ENCODE results near the gene METAP1D. TPM values are rescaled to one million over a fixed set of nuclear protein-coding genes. Genes with fewer than 3 reads are reported as not detected.
"Not testable (repeated sequence)": the region's sequence is repeated elsewhere in the genome, so short reads cannot be mapped to it uniquely, and the experiment has no call there.

The METAP1D gene
- total and polyA plus RNA-seq, 2 donors from 2014 or later, result 4.0 to 6.2 TPM

- Histone ChIP-seq H3K27ac (ENCODE audit: low read depth in 2 of 2, low read length in 2 of 2) (no peak overlapping the region), H3K4me1 (ENCODE audit: control insufficient read depth in 2 of 3, insufficient read depth in 2 of 3, low read depth in 1 of 3, low read length in 3 of 3) (no peaks in the 10 kb centered on the region), H3K36me3 (ENCODE audit: control insufficient read depth in 2 of 3, insufficient read depth in 3 of 3, low read length in 3 of 3) (no peaks in the 10 kb centered on the region), H3K27me3 (ENCODE audit: control insufficient read depth, insufficient read depth, low read length) (no peaks in the 10 kb centered on the region), H3K9ac (ENCODE audit: low read length in 3 of 3) (no peak overlapping the region), H3K9me3 (ENCODE audit: control insufficient read depth in 2 of 3, insufficient read depth in 1 of 3, low read length in 3 of 3) (no peaks in the 10 kb centered on the region), H3K4me3 (ENCODE audit: low read length in 3 of 3) (no peak overlapping the region)
- no peak for FAIRE-seq
- intact Hi-C loops (cut with DNase I), result no loop called here
- TF ChIP-seq, protein P1, sequence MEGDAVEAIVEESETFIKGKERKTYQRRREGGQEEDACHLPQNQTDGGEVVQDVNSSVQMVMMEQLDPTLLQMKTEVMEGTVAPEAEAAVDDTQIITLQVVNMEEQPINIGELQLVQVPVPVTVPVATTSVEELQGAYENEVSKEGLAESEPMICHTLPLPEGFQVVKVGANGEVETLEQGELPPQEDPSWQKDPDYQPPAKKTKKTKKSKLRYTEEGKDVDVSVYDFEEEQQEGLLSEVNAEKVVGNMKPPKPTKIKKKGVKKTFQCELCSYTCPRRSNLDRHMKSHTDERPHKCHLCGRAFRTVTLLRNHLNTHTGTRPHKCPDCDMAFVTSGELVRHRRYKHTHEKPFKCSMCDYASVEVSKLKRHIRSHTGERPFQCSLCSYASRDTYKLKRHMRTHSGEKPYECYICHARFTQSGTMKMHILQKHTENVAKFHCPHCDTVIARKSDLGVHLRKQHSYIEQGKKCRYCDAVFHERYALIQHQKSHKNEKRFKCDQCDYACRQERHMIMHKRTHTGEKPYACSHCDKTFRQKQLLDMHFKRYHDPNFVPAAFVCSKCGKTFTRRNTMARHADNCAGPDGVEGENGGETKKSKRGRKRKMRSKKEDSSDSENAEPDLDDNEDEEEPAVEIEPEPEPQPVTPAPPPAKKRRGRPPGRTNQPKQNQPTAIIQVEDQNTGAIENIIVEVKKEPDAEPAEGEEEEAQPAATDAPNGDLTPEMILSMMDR (IDR thresholded peaks at IDR 0.05; ENCODE audit: borderline replicate concordance, extremely low read depth, insufficient read depth), result no peak
- DNase-seq, result no peak
Measured at GRCh38 chr2:172063446-172063845, 63.7 kb downstream of the METAP1D start.

GRCh38 chr2:172065111-172065510 lies 65.4 kb downstream of the METAP1D start:
- DNase-seq, result no peak
- TF ChIP-seq, protein P1 (IDR thresholded peaks at IDR 0.05; ENCODE audit: borderline replicate concordance, extremely low read depth, insufficient read depth), result no peak
- no peaks in the 10 kb centered on the region for H3K9me3 ChIP-seq (ENCODE audit: control insufficient read depth in 2 of 3, insufficient read depth in 1 of 3, low read length in 3 of 3)
- no peak for FAIRE-seq
- H3K4me1 ChIP-seq (ENCODE audit: control insufficient read depth in 2 of 3, insufficient read depth in 2 of 3, low read depth in 1 of 3, low read length in 3 of 3), result no peaks in the 10 kb centered on the region
- intact Hi-C loops (cut with DNase I), result no loop called here
- H3K9ac ChIP-seq (ENCODE audit: low read length in 3 of 3), result no peak overlapping the region
- no peak overlapping the region for H3K4me3 ChIP-seq (ENCODE audit: low read length in 3 of 3)
- H3K27me3 ChIP-seq (ENCODE audit: control insufficient read depth, insufficient read depth, low read length), result no peaks in the 10 kb centered on the region
- H3K27ac ChIP-seq (ENCODE audit: low read depth in 2 of 2, low read length in 2 of 2), result no peak overlapping the region
- no peaks in the 10 kb centered on the region for H3K36me3 ChIP-seq (ENCODE audit: control insufficient read depth in 2 of 3, insufficient read depth in 3 of 3, low read length in 3 of 3)

GRCh38 chr2:172066394-172066886 lies 66.7 kb downstream of the METAP1D start:
- DNase-seq (no peak), FAIRE-seq (no peak)
- no peak overlapping the region for H3K9ac ChIP-seq (ENCODE audit: low read length in 3 of 3)
- H3K9me3 ChIP-seq (ENCODE audit: control insufficient read depth in 2 of 3, insufficient read depth in 1 of 3, low read length in 3 of 3), result no peaks in the 10 kb centered on the region
- no peaks in the 10 kb centered on the region for H3K27me3 ChIP-seq (ENCODE audit: control insufficient read depth, insufficient read depth, low read length)
- TF ChIP-seq, protein P1 (IDR thresholded peaks at IDR 0.05; ENCODE audit: borderline replicate concordance, extremely low read depth, insufficient read depth), result no peak
- no peak overlapping the region for H3K27ac ChIP-seq (ENCODE audit: low read depth in 2 of 2, low read length in 2 of 2)
- no peak overlapping the region for H3K4me3 ChIP-seq (ENCODE audit: low read length in 3 of 3)
- no peaks in the 10 kb centered on the region for H3K36me3 ChIP-seq (ENCODE audit: control insufficient read depth in 2 of 3, insufficient read depth in 3 of 3, low read length in 3 of 3)
- intact Hi-C loops (cut with DNase I), result no loop called here
- no peaks in the 10 kb centered on the region for H3K4me1 ChIP-seq (ENCODE audit: control insufficient read depth in 2 of 3, insufficient read depth in 2 of 3, low read depth in 1 of 3, low read length in 3 of 3)

- H3K27ac ChIP-seq (ENCODE audit: low read depth in 2 of 2, low read length in 2 of 2); FAIRE-seq; intact Hi-C loops (cut with DNase I); H3K36me3 ChIP-seq (ENCODE audit: control insufficient read depth in 2 of 3, insufficient read depth in 3 of 3, low read length in 3 of 3); H3K4me3 ChIP-seq (ENCODE audit: low read length in 3 of 3); H3K4me1 ChIP-seq (ENCODE audit: control insufficient read depth in 2 of 3, insufficient read depth in 2 of 3, low read depth in 1 of 3, low read length in 3 of 3); H3K27me3 ChIP-seq (ENCODE audit: control insufficient read depth, insufficient read depth, low read length); H3K9ac ChIP-seq (ENCODE audit: low read length in 3 of 3); H3K9me3 ChIP-seq (ENCODE audit: control insufficient read depth in 2 of 3, insufficient read depth in 1 of 3, low read length in 3 of 3); DNase-seq: not testable (repeated sequence)
Measured at GRCh38 chr2:172067905-172068304, 68.2 kb downstream of the METAP1D start.
